Measurements from ENCODE around the gene UPK3BL1.
"Not testable (repeated sequence)": the region's sequence is repeated elsewhere in the genome, so short reads cannot be mapped to it uniquely, and the experiment has no call there.

UPK3BL1 gene

GRCh38 chr7:102642691-102643090, at the start of gene UPK3BL1:
TSS of gene UPK3BL1 (minus strand) at chr7:102642791. CDS start at chr7:102642741, 50 bp downstream.
- not testable (repeated sequence) for DNase-seq

- DNase-seq, result not testable (repeated sequence)
These were observed 48.0 kb upstream of the UPK3BL1 start for GRCh38 chr7:102690602-102691001.

GRCh38 chr7:102689436-102690282, 47.1 kb upstream of the UPK3BL1 start:
- DNase-seq, result not testable (repeated sequence)

DNA sequence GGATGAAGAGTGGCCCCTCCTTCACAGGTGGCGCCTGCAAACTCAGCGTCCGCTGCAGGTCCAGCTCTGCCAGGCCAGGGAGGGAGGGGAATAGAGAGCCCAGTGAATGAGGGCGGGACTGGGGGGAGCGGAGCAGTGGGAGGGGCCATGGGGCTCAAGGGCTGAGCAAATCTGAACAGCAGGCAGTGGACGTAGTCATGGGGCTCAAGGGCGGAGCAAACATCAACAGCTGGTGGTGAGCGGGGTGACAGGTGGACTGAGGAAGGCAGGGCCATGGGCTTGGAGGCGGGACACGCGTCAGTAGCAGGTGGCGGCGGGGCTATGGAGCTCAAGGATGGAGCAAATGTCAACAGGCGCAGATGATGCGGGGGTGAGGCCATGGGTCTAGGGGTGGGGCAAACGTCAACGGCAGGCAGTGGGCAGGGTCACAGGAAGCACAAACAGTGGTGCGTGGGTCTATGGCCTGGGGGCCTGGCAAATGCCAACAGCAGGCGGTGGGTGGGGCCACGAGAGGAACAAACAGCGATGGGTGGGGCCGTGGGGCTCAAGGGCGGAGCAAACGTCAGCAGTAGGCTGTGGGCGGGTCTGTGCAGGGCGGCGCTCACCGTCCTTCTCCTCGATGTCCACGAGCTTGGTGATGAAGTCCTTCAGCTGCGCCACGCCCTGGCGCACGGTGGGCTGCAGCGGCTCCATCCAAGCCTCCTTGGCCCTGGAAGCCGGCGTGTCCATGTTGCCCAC, 45.9 kb upstream of the UPK3BL1 start:
- DNase-seq, result not testable (repeated sequence)

- not testable (repeated sequence) for DNase-seq
These were observed 40.0 kb upstream of the UPK3BL1 start for GRCh38 chr7:102682560-102682959.

GRCh38 chr7:102680780-102681179, 38.2 kb upstream of the UPK3BL1 start:
- DNase-seq, result not testable (repeated sequence)

DNA sequence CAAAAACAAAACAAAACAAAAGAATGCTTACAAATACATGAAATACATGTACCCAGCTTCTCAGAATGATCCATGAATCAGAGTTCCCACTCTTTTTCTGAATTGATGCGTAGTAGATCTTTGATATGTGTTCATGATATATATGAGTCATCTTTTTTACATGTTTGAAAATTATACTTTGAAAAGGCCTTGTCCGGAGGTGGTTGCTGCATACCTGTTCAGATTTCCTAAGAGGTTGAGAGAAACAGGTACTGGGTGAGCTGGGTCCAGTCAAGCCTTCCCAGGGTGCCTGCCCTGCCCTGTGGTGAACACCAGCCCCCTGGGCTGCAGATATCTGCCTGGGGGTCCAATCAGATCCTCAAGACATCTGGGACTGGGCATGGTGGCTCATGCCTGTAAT, 33.0 kb upstream of the UPK3BL1 start:
- not testable (repeated sequence) for DNase-seq

GRCh38 chr7:102673447-102674067, 31.0 kb upstream of the UPK3BL1 start:
- not testable (repeated sequence) for DNase-seq

- DNase-seq, result not testable (repeated sequence)
These were observed 29.3 kb upstream of the UPK3BL1 start for GRCh38 chr7:102671956-102672307.

DNA sequence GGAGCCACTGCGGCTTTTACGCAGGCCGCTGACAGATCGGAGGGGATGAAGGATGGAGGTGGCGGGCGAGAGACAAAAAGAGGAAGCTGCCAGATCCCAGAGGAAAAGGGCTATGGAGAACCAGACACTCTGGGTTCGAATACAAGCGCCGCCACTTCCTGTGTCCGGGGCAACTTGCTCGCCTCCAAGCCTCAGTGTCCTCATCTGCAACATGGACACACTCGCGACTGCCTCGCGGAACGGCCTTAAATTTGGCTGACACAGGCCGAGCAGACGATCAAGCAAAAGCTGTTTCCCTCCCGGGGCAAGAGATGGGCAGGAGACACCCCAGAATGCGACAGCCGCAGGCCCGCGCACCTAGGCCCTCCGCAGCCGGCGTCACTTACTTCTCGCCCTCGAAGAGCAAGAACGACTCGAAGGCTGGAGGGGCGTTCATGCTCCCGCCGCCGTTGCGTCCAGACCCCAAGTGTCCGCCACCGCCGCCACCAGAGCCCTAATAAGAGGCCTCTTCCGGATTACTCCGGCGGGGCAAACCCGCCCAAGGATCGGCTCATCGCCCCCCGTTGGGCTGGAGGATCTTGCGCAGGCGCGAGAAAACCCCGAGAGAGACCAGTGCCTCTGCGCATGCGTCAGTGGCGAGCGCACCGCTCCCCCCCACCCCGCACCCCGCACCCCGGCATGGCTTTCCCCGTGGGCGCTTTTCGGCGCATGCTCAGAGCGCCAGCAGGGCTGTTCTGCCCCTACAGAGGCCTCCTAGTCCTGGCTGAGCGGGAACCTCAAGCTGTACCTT, 28.8 kb upstream of the UPK3BL1 start, which contains the start of gene POLR2J2:
POLR2J2 (minus strand) TSS at position 498 of the 790 bp plus-strand sequence; CDS start at position 436, 62 bp downstream.
- DNase-seq, result not testable (repeated sequence)

DNA sequence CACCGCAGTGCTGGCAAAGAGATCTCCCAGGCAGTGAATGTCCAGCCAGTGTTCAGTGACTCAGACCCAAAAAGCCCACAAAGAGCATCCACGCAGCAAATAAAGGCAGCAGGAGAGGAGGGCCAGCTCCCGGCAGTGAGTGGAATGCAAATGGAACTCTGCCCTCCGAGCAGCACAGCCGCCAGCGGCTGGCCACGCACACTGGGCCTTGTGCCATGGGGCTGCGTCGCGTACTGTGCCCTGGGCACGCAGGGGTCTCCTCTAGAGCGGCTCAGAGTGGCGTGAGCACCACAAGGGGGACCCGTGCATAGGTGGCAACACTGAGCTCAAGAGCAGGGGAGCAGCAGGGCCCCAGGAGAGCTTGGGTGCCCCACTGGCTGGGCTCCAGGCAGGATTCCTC, 24.9 kb upstream of the UPK3BL1 start:
- DNase-seq, result not testable (repeated sequence)

DNA sequence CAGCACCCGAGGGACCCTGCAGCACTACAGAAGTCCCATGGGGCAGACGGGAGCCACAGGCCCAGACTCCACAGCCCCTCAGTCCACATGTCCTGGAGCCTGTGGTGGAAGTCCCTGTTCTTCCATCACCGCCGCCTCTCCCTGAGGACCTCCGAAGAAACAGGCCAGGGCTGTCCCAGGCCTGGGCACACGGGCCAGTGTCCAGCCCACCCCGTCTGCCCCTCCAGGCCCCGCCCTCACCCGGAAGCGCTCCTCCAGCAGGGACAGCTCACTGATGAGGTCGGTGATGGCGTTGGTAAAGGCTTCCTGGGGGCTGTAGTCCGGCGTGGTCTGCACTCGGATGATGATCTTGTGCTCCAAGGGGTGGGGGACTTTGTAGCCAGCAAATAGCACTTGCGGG, 24.3 kb upstream of the UPK3BL1 start:
- DNase-seq, result not testable (repeated sequence)

GRCh38 chr7:102664765-102665164, 22.2 kb upstream of the UPK3BL1 start:
- DNase-seq, result not testable (repeated sequence)

GRCh38 chr7:102649924-102650323, 7.3 kb upstream of the UPK3BL1 start, which contains the start of gene SPDYE2B:
TSS of gene SPDYE2B (plus strand) at chr7:102650319. CDS start at chr7:102652349, 2,030 bp downstream.
- not testable (repeated sequence) for DNase-seq

DNA sequence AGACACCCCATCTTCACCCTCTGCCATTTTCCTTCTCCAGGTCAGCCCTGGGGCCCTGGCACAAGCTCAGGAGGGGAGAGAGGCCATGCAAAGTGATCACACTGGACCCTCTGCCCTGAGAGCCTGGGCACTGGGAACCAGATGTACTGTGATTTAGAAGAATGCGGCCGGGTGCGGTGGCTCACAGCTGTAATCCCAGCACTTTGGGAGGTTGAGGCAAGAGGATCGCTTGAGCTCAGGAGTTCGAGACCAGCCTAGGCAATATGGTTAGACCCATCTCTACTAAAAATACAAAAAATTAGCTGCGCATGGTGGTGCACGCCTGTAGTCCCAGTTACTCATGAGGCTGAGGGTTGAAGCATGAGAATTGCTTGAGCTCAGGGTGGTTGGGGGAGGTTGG, 5.2 kb upstream of the UPK3BL1 start:
- DNase-seq, result not testable (repeated sequence)

GRCh38 chr7:102643404-102643803, 813 bp upstream of the UPK3BL1 start:
- not testable (repeated sequence) for DNase-seq

DNA sequence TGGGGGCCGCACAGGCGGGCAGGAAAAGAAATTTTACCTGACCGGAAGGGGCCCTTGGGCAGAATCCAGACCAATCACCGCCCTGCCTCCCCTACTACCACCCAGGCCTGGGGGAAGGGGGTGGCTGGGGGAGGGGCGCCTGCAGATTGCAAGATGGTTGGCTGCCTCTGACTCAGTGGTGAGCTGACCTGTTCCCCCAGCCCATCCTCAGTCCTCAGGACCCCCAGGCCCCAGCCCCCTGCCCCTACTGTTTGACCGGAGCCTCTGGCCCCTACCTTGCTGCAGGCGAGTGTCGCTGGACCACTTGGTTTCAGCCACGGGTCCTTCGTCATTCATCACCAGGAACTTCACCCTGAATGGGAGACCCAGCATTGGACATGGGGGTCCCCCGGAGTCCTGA, 3.7 kb downstream of the UPK3BL1 start:
- DNase-seq, result not testable (repeated sequence)

DNA sequence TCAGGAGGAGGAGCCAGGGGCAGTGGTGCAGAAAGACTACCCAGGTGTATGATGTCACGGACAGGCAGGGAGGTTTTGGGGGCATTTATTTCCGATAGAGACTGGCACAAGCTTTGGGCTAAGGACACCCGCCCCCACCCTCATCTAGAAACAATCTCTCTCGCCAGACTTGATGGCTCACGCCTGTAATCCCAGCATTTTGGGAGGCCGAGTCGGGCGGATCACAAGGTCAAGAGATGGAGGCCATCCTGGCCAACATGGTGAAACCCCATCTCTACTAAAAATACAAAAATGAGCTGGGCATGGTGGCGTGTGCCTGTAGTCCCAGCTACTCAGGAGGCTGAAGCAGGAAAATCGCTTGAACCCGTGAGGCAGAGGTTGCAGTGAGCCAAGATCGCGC, 5.6 kb downstream of the UPK3BL1 start:
- DNase-seq, result not testable (repeated sequence)

DNA sequence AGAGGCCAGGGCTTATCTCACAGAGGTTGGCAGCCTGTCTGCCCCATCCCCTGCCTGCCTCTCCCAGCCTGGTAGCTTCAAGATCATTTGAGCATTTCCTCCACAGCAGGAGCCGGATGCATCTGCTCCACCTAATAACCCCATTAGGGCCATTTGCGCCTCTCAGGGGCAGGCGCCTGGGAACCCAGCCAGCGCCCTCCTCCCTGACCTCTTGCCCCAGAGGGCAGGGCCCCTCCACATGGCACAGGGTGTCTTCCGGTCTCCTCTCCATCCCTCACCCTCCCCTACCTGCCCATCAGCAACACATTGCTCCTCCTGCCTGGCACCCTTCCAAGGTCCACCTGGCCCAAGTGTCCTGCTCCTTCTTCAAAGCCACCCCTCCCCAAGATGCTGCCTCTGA, 7.2 kb downstream of the UPK3BL1 start:
- DNase-seq, result not testable (repeated sequence)

GRCh38 chr7:102634299-102634698, 8.3 kb downstream of the UPK3BL1 start:
- not testable (repeated sequence) for DNase-seq

- DNase-seq, result not testable (repeated sequence)
These were observed 12.0 kb downstream of the UPK3BL1 start for GRCh38 chr7:102630622-102631021.

DNA sequence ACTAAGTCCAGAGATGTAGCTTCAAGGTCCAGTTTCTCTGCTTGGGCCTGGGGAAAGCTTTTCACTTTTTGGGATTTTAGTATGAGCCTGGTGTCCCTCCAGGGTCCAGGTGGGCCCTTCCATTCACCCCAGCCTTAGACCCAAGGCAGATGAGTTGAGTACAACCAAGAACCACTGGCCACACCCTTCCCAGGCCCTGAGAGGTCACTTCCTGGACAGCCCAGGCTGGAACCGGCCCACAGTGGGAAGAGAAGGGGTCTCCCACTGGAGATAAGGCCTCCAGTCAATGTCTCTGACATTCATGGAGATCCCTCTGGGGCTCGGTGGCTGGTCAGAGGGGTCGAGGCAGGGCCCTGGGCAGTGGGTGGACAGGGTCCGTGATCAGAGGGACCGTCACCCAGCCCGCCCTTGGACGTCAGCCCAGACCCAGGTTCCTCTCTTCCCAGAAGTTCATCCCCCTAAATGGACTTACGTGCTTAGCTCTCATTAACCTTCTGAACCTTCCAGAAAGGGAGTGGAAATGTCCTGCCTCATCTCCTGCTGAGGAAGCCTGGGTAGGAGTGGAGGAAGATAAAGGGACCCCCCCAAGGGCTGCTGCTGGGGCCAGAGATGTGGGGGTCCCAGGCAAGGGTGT, 15.2 kb downstream of the UPK3BL1 start:
- DNase-seq, result not testable (repeated sequence)

All from cortex of kidney (tissue), 1 donor.